Measurements from ENCODE around the gene OSBPL2.
A peak's percentile ranks its signal among the peaks of the same experiment; 100 is the strongest.

OSBPL2 gene

GRCh38 chr20:62237801-62238568 lies at the start of gene OSBPL2:
Gene OSBPL2 (plus strand): TSS chr20:62238521. CDS start chr20:62256185, 17,664 bp downstream.
- Histone ChIP-seq H3K9me3 (ENCODE audit: control insufficient read depth, insufficient read depth, low read length) (no peaks in the 10 kb centered on the region), H3K9ac (ENCODE audit: low read depth, low read length) (peak within 1 kb of the TSS; percentile 64), H3K36me3 (ENCODE audit: insufficient read depth, low read length) (no peaks in the 10 kb centered on the region), H3K4me1 (ENCODE audit: insufficient read depth, low read length) (no peaks in the 10 kb centered on the region; the same call in 1 of the 2 replicates)

DNA sequence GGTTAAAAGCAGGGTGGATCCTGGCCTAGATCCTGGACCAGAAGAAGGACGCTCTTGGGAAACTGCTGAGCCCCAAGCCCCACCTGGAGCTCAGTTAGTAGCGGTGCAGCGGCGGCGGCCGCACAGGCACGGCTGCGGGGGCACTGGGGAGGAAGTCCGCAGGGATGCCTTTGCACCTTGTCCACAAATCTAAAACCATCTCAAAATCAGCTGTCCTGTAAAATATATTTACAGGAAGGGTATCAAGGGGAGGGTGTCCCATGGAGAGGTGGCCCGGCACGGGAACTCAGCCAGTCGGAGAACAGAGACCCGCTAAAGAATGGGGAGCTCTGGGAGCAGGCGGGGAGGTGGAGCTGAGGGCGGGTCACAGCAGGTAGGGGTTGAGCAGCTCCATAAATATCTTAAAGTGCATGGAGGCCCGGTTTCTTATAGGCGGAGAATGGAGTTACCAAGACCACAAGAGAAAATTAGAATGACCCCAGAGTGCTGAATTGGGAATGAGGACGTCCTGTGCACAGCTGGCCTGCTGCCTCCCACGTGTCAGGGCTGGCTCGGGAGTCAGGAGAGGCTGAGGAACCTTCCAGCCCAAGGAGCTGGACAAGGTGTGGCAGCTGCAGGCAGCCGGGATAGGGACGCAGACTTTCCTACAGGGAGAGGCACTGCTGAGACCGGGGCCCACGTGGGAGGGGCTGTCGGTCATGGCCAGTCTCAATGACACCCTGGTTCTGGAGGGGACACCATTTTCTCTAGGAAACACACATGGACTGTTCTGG lies 47.5 kb upstream of the OSBPL2 start:
- Histone ChIP-seq H3K36me3 (ENCODE audit: insufficient read depth, low read length) (no peaks in the 10 kb centered on the region), H3K4me1 (ENCODE audit: insufficient read depth, low read length) (no peaks in the 10 kb centered on the region), H3K9ac (ENCODE audit: low read depth, low read length) (no peak overlapping the region)

GRCh38 chr20:62191781-62192559 lies 46.4 kb upstream of the OSBPL2 start:
- H3K9me3 ChIP-seq (ENCODE audit: control insufficient read depth, insufficient read depth, low read length), result no peaks in the 10 kb centered on the region
- no peaks in the 10 kb centered on the region for H3K4me1 ChIP-seq (ENCODE audit: insufficient read depth, low read length)
- no peaks in the 10 kb centered on the region for H3K36me3 ChIP-seq (ENCODE audit: insufficient read depth, low read length)
- no peak overlapping the region for H3K9ac ChIP-seq (ENCODE audit: low read depth, low read length)

More for the DNA sequence above, 47.5 kb upstream of the OSBPL2 start:
- H3K9me3 ChIP-seq (ENCODE audit: control insufficient read depth, insufficient read depth, low read length), result no peaks in the 10 kb centered on the region

GRCh38 chr20:62192635-62193034 lies 45.7 kb upstream of the OSBPL2 start:
- Histone ChIP-seq H3K9me3 (ENCODE audit: control insufficient read depth, insufficient read depth, low read length) (no peaks in the 10 kb centered on the region), H3K36me3 (ENCODE audit: insufficient read depth, low read length) (no peaks in the 10 kb centered on the region), H3K9ac (ENCODE audit: low read depth, low read length) (no peak overlapping the region), H3K4me1 (ENCODE audit: insufficient read depth, low read length) (no peaks in the 10 kb centered on the region)

DNA sequence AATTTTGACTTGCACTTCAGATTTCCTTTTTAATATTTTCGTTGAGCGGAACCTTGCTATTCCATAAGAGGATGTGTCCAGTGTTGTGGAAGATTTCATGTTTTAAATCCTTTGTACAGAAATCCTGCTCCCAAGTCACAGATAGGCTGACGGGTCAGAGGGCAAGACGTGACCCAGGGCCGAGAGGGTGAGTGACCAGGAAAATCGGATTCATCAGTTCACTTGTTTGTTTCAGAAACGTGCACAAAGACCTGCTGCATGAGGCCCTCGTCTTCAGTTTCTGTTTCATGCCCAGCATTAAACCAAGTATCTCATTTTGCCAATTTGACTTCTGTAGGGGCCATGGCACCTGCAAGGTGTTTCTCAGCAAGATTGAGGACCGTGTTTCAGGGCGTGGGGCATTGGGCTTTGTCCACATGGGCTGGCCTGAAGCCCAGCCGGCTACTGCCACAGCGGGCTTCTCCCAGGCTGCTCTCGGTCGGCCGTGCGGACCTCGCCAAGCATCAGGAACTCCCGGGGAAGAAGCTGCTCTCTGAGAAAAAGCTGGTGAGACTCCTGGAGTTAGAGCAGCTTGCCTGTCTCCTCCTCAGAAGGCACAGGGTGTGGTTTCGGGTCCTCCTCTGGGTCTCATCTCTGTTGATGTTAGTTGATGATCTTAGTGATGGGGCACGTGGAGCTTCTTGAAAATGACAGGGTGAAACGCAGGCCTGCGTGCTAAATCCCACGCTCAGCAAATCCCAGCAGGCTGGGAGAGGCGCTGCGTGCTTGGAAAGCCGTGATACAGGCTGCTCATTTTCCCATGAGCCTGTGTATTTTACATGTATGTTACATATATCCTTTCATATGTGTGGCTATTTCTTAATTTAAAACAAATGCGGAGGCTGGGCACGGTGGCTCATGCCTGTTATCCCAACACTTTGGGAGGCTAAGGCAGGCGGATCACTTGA lies 45.0 kb upstream of the OSBPL2 start:
- Histone ChIP-seq H3K36me3 (ENCODE audit: insufficient read depth, low read length) (no peaks in the 10 kb centered on the region), H3K9me3 (ENCODE audit: control insufficient read depth, insufficient read depth, low read length) (no peaks in the 10 kb centered on the region), H3K4me1 (ENCODE audit: insufficient read depth, low read length) (no peaks in the 10 kb centered on the region), H3K9ac (ENCODE audit: low read depth, low read length) (no peak overlapping the region)

DNA sequence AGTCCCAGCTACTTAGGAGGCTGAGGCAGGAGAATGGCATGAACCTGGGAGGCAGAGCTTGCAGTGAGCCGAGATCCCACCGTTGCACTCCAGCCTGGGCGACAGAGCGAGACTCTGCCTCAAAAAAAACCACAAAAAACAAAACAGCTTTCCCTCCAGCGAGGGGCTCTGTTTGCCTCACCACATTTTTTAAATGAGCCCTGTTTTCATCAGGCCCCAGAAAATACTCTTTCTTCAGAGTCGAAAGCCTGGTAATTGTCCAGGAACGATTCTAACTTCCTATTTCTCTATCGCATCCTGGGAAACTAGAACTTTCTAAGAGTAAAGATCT lies 43.3 kb upstream of the OSBPL2 start:
- Histone ChIP-seq H3K9me3 (ENCODE audit: control insufficient read depth, insufficient read depth, low read length) (no peaks in the 10 kb centered on the region), H3K4me1 (ENCODE audit: insufficient read depth, low read length) (no peaks in the 10 kb centered on the region), H3K9ac (ENCODE audit: low read depth, low read length) (no peak overlapping the region), H3K36me3 (ENCODE audit: insufficient read depth, low read length) (no peaks in the 10 kb centered on the region)

GRCh38 chr20:62195736-62196135 lies 42.6 kb upstream of the OSBPL2 start:
- Histone ChIP-seq H3K36me3 (ENCODE audit: insufficient read depth, low read length) (no peaks in the 10 kb centered on the region), H3K9ac (ENCODE audit: low read depth, low read length) (no peak overlapping the region)

DNA sequence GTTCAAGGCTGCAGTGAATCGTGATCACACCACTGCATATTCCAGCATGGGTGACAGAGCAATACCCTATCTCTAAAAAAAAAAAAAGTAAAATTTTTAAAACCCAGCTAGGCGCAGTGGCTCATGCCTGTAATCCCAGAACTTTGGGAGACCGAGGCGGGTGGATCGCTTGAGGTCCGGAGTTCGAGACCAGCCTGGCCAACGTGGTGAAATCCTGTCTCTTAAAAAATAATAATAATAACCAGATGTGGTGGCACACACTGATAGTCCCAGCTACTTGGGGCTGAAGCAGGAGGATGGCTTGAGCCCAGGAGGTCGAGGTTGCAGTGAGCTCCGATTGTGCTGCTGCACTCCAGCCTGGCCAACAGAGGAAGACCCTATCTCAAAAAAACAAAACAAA lies 42.0 kb upstream of the OSBPL2 start:
- no peaks in the 10 kb centered on the region for H3K9me3 ChIP-seq (ENCODE audit: control insufficient read depth, insufficient read depth, low read length)
- no peak overlapping the region for H3K9ac ChIP-seq (ENCODE audit: low read depth, low read length)
- no peaks in the 10 kb centered on the region for H3K36me3 ChIP-seq (ENCODE audit: insufficient read depth, low read length)
- H3K4me1 ChIP-seq (ENCODE audit: insufficient read depth, low read length), result no peaks in the 10 kb centered on the region

More at GRCh38 chr20:62195736-62196135, 42.6 kb upstream of the OSBPL2 start:
- Histone ChIP-seq H3K9me3 (ENCODE audit: control insufficient read depth, insufficient read depth, low read length) (no peaks in the 10 kb centered on the region), H3K4me1 (ENCODE audit: insufficient read depth, low read length) (no peaks in the 10 kb centered on the region)

DNA sequence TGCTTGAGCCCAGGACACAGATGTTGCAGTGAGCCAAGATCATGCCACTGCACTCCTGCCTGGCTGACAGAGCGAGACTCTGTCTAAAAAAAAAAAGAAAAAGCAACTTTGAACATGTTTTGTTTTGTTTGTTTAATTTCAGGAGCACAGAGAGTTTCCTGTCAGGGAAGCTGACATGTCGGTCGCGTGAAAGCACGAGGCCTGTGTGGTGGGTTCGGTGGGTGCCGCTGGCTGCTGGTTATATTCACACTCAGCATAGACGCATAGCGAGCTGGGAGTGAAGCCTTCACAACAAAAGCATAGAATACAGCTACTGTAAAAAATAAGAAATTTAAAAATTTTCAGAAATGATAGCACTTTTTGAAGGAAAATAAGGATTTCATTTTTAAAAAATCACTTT lies 41.0 kb upstream of the OSBPL2 start:
- Histone ChIP-seq H3K9me3 (ENCODE audit: control insufficient read depth, insufficient read depth, low read length) (no peaks in the 10 kb centered on the region), H3K4me1 (ENCODE audit: insufficient read depth, low read length) (no peaks in the 10 kb centered on the region), H3K36me3 (ENCODE audit: insufficient read depth, low read length) (no peaks in the 10 kb centered on the region), H3K9ac (ENCODE audit: low read depth, low read length) (no peak overlapping the region)

GRCh38 chr20:62197801-62198200 lies 40.5 kb upstream of the OSBPL2 start:
- H3K36me3 ChIP-seq (ENCODE audit: insufficient read depth, low read length), result no peaks in the 10 kb centered on the region
- H3K4me1 ChIP-seq (ENCODE audit: insufficient read depth, low read length), result no peaks in the 10 kb centered on the region
- H3K9ac ChIP-seq (ENCODE audit: low read depth, low read length), result no peak overlapping the region
- H3K9me3 ChIP-seq (ENCODE audit: control insufficient read depth, insufficient read depth, low read length), result no peaks in the 10 kb centered on the region

GRCh38 chr20:62198496-62198895 lies 39.8 kb upstream of the OSBPL2 start:
- Histone ChIP-seq H3K36me3 (ENCODE audit: insufficient read depth, low read length) (no peaks in the 10 kb centered on the region), H3K4me1 (ENCODE audit: insufficient read depth, low read length) (no peaks in the 10 kb centered on the region), H3K9ac (ENCODE audit: low read depth, low read length) (no peak overlapping the region), H3K9me3 (ENCODE audit: control insufficient read depth, insufficient read depth, low read length) (no peaks in the 10 kb centered on the region)

GRCh38 chr20:62198931-62199330 lies 39.4 kb upstream of the OSBPL2 start:
- H3K36me3 ChIP-seq (ENCODE audit: insufficient read depth, low read length), result no peaks in the 10 kb centered on the region
- no peak overlapping the region for H3K9ac ChIP-seq (ENCODE audit: low read depth, low read length)
- H3K4me1 ChIP-seq (ENCODE audit: insufficient read depth, low read length), result no peaks in the 10 kb centered on the region
- no peaks in the 10 kb centered on the region for H3K9me3 ChIP-seq (ENCODE audit: control insufficient read depth, insufficient read depth, low read length)

DNA sequence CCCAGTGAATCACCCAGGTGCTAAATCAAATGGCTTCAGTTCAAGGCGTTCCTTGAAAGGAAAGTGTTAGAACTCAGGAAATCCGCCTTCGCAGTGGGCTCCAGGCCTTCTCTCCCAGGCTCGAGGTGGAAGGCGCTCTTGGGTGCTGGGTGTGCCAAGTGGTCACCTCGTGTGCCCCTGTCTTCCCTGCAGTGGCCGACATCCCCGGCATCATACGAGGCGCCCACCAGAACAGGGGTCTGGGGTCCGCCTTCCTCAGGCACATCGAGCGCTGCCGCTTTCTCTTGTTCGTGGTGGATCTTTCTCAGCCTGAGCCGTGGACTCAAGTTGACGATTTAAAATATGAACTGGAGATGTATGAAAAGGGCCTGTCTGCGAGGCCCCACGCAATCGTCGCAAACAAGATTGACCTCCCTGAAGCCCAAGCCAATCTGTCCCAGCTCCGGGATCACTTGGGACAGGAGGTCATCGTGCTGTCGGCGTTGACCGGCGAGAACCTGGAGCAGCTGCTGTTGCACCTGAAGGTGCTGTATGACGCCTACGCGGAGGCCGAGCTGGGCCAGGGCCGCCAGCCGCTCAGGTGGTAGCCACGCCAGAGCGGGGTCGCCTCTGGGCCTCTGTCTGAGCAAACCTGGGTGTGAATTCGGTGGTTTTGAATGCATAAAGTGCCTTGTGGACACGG lies 37.7 kb upstream of the OSBPL2 start:
- Histone ChIP-seq H3K9me3 (ENCODE audit: control insufficient read depth, insufficient read depth, low read length) (no peaks in the 10 kb centered on the region), H3K4me1 (ENCODE audit: insufficient read depth, low read length) (no peaks in the 10 kb centered on the region), H3K36me3 (ENCODE audit: insufficient read depth, low read length) (no peaks in the 10 kb centered on the region), H3K9ac (ENCODE audit: low read depth, low read length) (no peak overlapping the region)
